Measurements from ENCODE around the gene PIGQ. TPM values are rescaled to one million over a fixed set of nuclear protein-coding genes. Genes with fewer than 3 reads are reported as not detected.

Gene PIGQ
- total RNA-seq, 1 donor from 2014 or later: 45.4 TPM

DNA sequence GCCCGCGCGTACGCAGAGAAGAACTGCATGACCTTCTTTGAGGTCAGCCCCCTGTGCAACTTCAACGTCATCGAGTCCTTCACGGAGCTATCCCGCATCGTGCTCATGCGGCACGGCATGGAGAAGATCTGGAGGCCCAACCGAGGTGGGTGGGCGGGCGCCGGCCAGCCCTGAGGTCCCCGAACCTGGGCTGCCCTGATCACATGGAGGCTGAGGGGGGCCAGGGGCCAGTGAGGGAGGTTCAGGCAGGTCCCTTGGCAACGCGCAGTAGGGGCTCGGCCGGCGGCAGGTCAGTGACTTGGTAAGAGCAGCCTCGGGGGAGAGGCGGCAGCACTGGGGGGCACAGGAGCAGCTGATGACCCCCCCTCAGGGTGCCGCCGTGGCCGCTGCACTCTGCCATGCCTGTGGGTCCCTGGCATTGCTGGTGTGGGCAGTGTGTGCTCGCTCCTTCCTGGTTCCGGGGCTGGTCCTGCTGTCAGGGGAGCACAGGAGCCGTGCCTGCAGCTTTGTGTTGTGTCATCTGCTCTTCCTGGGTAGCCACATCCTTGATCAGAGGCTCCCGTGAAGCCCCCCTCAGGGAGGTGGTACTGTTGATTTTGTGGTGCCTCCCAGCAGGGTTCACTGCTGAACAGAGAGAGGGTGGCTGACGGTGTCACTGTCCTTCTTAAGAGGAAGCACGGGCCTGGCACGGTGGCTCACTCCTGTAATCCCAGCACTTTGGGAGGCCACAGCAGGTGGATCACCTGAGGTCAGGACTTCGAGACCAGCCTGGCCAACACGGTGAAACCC is 56.4 kb downstream of the PIGQ start:
- no peak for DNase-seq (ENCODE audit: low read depth)

DNA sequence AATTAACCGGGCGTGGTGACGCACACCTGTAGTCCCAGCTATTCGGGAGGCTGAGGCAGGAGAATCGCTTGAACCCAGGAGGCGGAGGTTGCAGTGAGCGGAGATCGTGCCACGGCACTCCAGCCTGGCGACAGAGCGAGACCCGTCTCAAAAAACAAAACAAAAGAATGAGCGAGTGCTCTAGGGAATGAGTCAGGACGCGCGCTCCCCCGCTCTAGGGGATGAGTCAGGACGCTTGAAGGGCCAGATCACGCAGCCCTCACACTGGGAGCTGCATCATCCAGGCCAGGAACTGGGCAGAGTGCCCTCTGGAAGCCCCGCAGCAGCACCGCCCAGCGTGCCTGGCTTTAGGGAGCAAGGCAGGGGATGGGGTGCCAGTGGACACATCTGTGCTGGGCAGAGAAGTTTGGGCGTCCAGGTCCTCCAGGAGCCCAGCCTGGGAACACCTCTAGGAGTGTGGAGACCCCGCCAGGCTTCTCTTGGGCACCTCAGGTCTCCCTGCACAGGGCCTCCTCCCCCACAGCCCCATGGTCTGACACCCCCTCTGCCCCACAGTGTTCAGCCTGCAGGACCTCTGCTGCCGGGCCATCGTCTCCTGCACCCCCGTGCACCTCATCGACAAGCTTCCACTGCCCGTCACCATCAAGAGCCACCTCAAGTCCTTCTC is 57.2 kb downstream of the PIGQ start:
- DNase-seq (ENCODE audit: low read depth): peak; percentile 97

DNA sequence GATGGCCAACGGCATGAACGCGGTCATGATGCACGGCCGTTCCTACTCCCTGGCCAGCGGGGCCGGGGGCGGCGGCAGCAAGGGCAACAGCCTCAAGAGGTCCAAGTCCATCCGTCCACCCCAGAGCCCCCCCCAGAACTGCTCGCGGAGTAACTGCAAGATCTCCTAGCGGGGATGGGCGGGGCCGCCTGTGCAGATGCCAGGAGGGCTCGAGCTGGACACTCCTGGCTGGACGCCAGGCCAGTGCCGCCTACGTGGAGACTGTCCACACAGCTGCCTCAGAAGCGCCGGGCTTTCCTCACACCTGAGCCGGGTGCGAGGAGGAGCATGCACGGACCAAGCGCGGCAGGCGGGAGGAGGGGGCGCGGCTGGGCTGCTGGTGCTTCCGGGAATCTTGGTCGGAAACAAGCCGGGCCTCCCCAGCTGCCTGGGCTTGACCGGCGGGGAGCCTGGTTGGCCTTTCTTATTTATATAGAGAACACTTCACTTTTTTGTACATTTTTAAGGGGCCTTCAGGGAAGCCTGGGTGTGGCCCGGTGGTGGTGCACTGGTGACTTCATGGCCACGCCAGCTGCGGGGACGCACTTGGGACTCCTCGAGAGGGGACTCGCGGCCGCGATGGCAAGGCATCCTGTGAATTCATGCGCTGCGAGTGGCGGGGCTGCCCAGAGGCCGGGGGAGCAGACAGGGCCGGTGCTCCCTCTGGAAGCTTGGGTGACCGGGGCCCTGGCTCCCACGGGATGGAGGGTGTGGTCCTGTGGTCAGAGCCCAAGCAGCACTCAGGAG is 57.9 kb downstream of the PIGQ start:
- peak; percentile 72 for DNase-seq (ENCODE audit: low read depth)

DNA sequence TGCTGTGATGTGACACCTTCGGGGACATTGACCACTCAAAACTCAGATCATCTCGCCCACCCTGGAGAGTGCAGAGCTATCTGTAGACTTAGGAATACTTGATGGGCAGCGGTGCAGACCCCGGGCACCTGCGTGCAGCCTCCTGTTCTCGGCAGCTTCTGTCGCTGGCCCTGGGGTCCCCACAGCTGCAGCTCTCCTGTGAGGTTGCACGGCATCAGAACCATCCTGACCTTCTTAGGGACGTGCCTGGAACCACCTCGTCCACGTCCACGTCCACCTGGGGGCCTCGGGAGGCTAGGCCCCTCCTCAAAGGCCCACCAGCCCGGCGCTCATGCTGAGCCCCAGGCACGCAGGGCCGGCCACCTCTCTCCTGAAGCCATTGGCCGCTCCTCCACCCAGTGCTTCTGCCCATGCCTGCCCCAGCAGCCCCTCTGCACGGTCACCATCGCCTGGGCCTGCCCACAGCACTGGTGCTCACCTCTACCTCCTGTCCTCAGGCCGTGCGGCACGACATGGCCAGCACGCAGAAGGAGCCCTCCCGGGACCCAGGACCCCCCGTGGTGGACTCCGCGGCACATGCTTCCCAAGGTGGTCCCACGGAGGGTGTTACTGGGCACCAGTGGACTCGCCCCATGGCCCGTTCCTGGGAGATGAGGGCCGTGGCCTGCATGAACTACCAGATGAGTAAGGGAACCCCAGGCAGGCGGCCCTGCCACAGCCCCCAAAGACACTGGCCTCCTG is 58.7 kb downstream of the PIGQ start:
- no peak for DNase-seq (ENCODE audit: low read depth)

DNA sequence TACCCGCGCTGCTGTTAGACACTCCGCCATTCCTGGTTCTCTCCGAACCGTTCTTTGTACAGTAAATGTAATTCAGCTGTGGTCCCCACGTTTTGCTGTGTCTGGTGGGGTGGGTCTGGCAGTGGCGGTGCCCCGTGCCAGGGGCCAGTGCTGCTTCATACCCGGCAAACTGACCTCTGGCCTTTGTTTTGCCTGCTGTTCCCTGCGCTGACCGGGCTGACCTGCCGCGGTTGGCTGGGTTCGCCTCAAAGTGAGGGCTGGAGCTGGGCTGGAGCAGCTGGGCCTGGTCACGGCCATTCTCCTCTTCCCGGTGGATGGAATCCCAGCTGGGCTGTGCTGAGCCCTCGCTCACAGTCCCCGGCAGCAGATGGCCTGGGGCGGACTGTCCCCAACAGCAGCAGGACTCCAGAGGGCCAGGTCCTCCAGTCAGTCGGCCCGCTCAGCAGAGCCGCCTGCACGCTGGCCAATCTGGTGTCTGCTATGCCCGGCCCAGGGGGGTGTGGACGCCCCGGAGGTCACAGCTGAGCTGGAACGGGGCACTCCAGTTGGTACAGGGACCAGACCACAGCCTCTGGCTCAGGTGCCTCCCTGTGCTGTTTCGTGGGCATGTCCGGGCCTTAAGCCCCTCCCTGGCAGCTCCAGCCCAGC is 59.5 kb downstream of the PIGQ start:
- peak; percentile 80 for DNase-seq (ENCODE audit: low read depth)

DNA sequence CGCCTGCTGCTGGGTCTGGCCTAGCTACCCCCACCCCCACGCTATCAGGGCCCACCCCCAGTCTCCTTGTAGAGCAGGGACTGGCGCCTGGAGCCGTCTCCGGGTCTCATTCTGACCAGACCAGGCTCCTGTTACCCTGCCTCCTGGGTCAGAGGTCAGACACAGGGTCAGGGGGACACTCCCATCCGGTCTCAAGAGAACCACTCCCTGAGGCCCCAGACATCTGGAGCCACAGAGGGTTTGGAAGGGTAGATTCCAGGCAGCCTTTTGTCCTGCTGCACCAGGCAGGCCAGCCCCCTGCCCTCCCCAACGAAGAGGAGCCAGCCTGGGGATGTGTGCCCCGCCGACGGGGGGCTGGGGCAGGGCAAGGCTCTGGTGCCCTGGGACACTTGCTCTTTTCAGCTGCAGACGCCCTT is 60.1 kb downstream of the PIGQ start:
- DNase-seq (ENCODE audit: low read depth): no peak

DNA sequence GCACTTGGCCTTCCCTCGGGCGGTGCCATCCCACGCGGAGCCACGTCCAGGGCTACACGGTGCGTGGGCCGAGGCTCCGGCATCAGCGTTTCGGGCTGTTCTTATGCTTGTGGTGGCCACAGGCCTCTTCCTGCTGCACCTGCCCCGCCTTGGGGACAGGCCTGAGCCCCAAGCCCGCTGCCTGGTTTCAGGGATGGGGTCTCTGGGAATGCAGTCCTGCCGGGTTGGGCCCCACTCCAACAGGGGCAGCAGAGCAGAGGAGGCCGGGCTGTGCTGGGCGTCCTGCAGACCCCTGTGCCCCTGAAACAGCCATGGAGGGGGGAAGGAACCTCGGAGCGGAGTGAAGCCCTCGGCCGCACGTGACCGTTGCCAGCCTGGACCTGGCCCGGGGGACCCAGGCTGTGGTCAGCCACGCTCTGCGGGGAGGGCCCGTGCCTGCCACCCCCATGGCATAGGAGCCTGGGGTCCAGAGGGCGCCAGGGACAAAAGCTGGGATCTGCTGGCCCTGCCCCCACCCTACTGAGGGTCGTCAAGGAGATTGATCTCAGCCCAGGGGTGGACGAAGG is 60.6 kb downstream of the PIGQ start:
- no peak for DNase-seq (ENCODE audit: low read depth)

DNA sequence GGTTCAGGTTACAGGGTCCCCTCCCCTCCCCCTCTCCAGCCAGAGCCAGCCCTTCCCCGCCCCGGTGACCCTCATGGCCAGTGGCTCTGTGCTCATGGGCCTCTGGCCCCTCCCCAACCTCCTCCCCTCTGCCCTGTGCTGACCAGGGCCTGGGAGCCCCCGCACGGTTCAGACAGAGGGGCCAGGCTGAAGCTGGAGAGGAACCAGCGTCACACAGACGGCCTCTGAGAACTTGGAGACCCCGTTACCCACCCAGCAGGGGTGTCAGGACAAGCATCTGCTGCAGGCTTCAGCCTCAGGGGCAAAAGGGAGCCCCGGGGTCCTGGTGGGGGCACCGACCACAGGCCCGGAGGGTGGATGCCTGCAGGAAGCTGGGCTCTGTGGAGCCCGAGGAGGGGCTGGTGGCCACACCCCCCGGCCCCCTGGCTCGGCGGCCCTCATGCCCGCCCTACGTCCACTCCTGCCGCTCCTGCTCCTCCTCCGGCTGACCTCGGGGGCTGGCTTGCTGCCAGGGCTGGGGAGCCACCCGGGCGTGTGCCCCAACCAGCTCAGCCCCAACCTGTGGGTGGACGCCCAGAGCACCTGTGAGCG is 61.1 kb downstream of the PIGQ start, which contains the start of gene WFIKKN1:
TSS of gene WFIKKN1 (plus strand) at position 171 of the 591 bp plus-strand sequence. CDS start at position 440, 269 bp downstream.
- no peak for DNase-seq (ENCODE audit: low read depth)

DNA sequence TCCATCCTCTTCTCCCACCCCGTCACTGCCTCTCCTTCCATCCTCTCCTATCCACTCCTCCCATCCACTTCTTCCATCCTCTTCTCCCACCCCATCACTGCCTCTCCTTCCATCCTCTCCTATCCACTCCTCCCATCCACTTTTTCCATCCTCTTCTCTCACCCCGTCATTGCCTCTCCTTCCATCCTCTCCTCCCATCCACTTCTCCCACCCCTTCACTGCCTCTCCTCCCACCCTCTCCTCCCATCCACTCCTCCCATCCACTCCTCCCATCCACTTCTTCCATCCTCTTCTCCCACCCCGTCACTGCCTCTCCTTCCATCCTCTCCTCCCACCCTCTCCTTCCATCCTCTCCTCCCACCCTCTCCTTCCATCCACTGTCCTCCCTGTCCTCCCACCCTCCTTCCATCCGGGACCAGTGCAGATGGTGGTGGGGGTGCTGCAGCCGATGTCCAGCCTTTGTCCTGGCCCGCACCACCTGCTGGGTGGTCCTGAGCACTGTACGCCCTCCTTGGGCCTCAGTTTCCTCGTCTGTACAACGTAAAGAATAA is 62.1 kb downstream of the PIGQ start:
- no peak for DNase-seq (ENCODE audit: low read depth)

DNA sequence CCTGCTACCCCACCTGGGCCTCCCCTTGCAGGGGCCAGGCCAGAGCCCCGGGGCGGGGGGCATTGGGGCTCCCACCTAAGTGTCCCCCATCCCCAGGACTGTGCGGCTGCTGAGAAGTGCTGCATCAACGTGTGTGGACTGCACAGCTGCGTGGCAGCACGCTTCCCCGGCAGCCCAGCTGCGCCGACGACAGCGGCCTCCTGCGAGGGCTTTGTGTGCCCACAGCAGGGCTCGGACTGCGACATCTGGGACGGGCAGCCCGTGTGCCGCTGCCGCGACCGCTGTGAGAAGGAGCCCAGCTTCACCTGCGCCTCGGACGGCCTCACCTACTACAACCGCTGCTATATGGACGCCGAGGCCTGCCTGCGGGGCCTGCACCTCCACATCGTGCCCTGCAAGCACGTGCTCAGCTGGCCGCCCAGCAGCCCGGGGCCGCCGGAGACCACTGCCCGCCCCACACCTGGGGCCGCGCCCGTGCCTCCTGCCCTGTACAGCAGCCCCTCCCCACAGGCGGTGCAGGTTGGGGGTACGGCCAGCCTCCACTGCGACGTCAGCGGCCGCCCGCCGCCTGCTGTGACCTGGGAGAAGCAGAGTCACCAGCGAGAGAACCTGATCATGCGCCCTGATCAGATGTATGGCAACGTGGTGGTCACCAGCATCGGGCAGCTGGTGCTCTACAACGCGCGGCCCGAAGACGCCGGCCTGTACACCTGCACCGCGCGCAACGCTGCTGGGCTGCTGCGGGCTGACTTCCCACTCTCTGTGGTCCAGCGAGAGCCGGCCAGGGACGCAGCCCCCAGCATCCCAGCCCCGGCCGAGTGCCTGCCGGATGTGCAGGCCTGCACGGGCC is 62.9 kb downstream of the PIGQ start:
- no peak for DNase-seq (ENCODE audit: low read depth)

DNA sequence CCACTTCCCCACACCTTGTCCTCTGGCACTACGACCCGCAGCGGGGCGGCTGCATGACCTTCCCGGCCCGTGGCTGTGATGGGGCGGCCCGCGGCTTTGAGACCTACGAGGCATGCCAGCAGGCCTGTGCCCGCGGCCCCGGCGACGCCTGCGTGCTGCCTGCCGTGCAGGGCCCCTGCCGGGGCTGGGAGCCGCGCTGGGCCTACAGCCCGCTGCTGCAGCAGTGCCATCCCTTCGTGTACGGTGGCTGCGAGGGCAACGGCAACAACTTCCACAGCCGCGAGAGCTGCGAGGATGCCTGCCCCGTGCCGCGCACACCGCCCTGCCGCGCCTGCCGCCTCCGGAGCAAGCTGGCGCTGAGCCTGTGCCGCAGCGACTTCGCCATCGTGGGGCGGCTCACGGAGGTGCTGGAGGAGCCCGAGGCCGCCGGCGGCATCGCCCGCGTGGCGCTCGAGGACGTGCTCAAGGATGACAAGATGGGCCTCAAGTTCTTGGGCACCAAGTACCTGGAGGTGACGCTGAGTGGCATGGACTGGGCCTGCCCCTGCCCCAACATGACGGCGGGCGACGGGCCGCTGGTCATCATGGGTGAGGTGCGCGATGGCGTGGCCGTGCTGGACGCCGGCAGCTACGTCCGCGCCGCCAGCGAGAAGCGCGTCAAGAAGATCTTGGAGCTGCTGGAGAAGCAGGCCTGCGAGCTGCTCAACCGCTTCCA is 63.7 kb downstream of the PIGQ start:
- DNase-seq (ENCODE audit: low read depth): no peak

Small RNAs within 50 kb of the gene (microRNA-seq; reads per million reads assigned to microRNA genes)
- gene MIR3176 (20.7 reads per million, percentile 40 among the genes with 10 or more reads in this experiment), gene MIR5587 (2.1 reads per million, percentile 7 among the genes with 10 or more reads in this experiment)

Other genes with a start within 250 kb of the PIGQ start
- gene AXIN1, start 217.2 kb upstream of the PIGQ start, total RNA-seq: 18.5 and 26.1 TPM in 2 replicates
- gene MRPL28, start 199.4 kb upstream of the PIGQ start, total RNA-seq: 103 and 112 TPM in 2 replicates
- gene PGAP6, start 188.0 kb upstream of the PIGQ start, total RNA-seq: 48.1 and 53.4 TPM in 2 replicates
- gene NME4, start 172.8 kb upstream of the PIGQ start, total RNA-seq: 50.3 and 59.1 TPM in 2 replicates
- gene DECR2, start 168.1 kb upstream of the PIGQ start, total RNA-seq: 27.1 and 28.6 TPM in 2 replicates
- gene RAB11FIP3, start 144.3 kb upstream of the PIGQ start, total RNA-seq: 114 and 126 TPM in 2 replicates
- gene CAPN15, start 42.3 kb upstream of the PIGQ start, total RNA-seq: 81.8 and 141 TPM in 2 replicates
- gene PRR35, start 9.6 kb upstream of the PIGQ start, total RNA-seq: 2.9 and 12.5 TPM in 2 replicates
- 0.05 and 1.2 TPM in 2 replicates for gene NHLRC4, start 3.0 kb upstream of the PIGQ start, total RNA-seq
- 17.2 and 19.1 TPM in 2 replicates for gene RAB40C, start 20.1 kb downstream of the PIGQ start, total RNA-seq
- 0.70 and 0.83 TPM in 2 replicates for gene WFIKKN1, start 61.0 kb downstream of the PIGQ start, total RNA-seq
- gene METTL26, start 66.3 kb downstream of the PIGQ start, total RNA-seq: 83.6 and 83.7 TPM in 2 replicates
- gene MCRIP2, start 71.9 kb downstream of the PIGQ start, total RNA-seq: 54.5 and 61.2 TPM in 2 replicates
- gene WDR90, start 79.4 kb downstream of the PIGQ start, total RNA-seq: 6.5 and 8.0 TPM in 2 replicates
- gene RHOT2, start 98.2 kb downstream of the PIGQ start, total RNA-seq: 70.3 and 73.9 TPM in 2 replicates
- gene RHBDL1, start 105.7 kb downstream of the PIGQ start, total RNA-seq: 1.5 and 1.6 TPM in 2 replicates
- 239 and 243 TPM in 2 replicates for gene STUB1, start 110.4 kb downstream of the PIGQ start, total RNA-seq
- gene JMJD8, start 114.4 kb downstream of the PIGQ start, total RNA-seq: 74.5 and 77.7 TPM in 2 replicates
- gene WDR24, start 120.4 kb downstream of the PIGQ start, total RNA-seq: 11.0 and 12.5 TPM in 2 replicates
- gene FBXL16, start 135.8 kb downstream of the PIGQ start, total RNA-seq: 0.21 and 0.51 TPM in 2 replicates
- 105 and 172 TPM in 2 replicates for gene METRN, start 145.2 kb downstream of the PIGQ start, total RNA-seq
- gene ANTKMT, start 151.2 kb downstream of the PIGQ start, total RNA-seq: 44.0 and 71.7 TPM in 2 replicates
- 5.9 and 6.0 TPM in 2 replicates for gene CCDC78, start 156.5 kb downstream of the PIGQ start, total RNA-seq
- 32.6 and 38.5 TPM in 2 replicates for gene HAGHL, start 157.1 kb downstream of the PIGQ start, total RNA-seq
- 39.2 TPM in 2 replicates for gene CIAO3, start 171.0 kb downstream of the PIGQ start, total RNA-seq
- not detected in 2 replicates for gene MSLN, start 190.8 kb downstream of the PIGQ start, total RNA-seq
- gene RPUSD1, start 218.4 kb downstream of the PIGQ start, total RNA-seq: 31.0 and 41.3 TPM in 2 replicates
- gene CHTF18, start 218.7 kb downstream of the PIGQ start, total RNA-seq: 7.5 and 10.0 TPM in 2 replicates
- gene GNG13, start 230.8 kb downstream of the PIGQ start, total RNA-seq: not detected in 2 replicates

Data from myocyte (in vitro differentiated cells).